NT2/D1 (cell line): ENCODE results near the gene EFCAB9.

ENCODE experiments used
- YY1 ChIP-seq: IDR thresholded peaks from 2 replicates; pipeline ENCODE4 v1.6.1; 2011; ENCODE audit not compliant: insufficient read length, insufficient read depth
- ZNF274 ChIP-seq: IDR thresholded peaks from 2 replicates; pipeline ENCODE4 v1.6.1; 2011; ENCODE audit warnings: mild to moderate bottlenecking, low read depth, low read length

DNA sequence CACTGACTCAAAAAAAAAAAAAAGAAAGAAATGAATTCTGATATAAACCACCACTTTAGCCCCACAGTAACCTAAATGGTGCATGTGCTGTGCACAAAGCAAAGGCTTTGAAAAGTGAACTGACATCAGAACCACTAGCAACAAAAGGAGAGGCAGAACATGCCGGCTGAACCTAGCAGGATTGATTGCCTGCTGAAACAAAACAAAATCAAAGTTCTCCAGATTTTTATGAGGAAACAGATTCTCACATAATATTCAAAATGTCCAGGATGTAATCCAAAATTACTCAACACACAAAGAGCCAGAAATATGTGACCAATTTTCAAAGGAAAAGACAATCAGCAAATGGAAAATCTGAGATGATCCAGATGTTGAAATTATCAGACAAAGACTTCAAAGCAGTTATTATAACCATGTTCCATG is 51.7 kb downstream of the EFCAB9 start:
- no peak for TF ChIP-seq ZNF274
- no peak for TF ChIP-seq YY1
